ENCODE measurements around the gene BST1.
A peak's percentile ranks its signal among the peaks of the same experiment; 100 is the strongest.

The BST1 gene

GRCh38 chr4:15676039-15676438, 26.8 kb upstream of the BST1 start:
- DNase-seq (ENCODE audit: low spot score), result no peak

DNA sequence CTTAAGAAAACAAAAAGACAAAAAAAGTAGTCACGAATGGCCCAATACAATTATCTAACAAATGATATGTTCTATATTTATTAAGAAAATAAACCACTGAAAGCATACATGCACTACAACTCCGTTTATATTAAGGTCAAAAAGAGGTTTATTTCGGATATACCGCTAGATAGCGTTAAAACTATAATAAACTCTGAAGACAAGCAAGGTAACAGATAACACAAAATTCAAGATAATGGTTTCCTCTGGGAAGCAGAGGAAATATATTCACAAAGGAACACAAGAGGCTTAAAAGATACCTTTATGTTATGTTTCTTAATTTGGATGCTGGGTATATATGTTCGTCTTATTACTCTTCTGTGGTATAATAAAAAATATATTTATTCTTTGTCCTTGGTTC, 26.0 kb upstream of the BST1 start:
- no peak for DNase-seq (ENCODE audit: low spot score)

DNA sequence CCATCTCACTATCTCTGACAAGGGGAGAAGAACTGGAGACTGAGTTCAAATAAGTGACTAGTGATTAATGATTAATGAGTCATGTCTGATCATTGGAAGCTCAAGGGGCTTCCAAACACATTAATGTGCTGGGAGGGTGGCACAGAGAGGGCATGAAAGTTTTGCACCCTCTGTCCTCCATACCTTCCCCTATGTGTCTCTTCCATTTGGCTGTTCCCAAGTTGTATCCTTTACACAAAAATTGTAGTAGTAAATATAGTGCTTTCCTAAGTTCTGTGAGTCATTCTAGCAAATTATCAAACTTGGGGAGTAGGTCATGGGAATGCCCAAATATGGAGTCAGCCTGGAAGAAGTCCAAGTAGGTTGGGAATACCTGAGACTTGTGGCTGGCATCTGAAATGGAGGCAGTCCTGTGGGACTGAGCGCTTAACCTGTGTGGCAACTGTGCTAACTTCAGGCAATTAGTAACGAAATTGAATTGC, 25.3 kb upstream of the BST1 start:
- no peak for DNase-seq (ENCODE audit: low spot score)

- DNase-seq (ENCODE audit: low spot score), result no peak
Observed at GRCh38 chr4:15681067-15681371, 21.8 kb upstream of the BST1 start.

DNA sequence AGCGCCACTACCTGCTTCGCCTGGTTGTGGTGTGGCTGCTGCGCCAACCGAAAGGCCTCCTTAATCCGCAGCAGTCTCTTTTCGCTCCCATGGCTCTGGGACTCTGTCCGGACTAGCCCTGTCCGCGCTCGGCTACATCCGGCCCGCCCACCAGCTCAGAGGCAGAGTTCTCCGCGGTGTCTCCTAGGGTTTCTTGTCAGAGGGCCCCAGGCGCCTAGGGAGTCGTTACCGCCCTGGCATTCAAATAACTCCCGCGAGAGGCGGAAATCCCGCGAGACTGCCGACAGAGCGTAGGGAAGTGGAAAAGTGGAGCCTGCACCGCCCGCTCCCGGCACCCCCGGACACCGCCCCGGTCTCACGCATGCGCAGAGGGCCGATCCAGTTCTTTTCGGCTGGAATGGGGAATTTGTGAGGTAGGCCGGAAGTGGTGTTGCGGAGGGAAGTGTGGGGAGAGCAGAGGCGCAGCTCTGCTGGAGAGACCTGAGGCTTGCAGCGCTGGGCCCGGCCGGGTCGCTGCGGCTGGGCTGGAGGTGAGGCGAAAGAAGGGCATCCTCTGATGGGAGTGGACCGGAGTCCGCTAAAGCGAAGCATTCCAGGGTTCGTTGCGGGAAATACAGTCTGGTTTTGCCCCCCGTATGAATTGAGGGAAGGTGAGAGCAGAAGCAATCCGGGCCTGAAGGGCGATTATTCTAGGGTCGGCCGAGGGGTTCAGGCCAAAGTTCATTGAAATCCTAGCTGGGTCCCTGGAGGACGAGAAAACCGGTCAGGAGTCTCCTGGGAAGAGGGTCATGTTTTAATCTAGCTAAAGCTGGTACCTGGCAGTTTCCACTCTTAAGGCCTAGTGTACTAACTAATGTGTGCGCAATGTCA, 21.3 kb upstream of the BST1 start, which contains the start of gene FAM200B:
TSS of gene FAM200B (plus strand) at position 456 of the 870 bp plus-strand sequence. CDS start 5,151 bp downstream, outside the sequence.
- DNase-seq (ENCODE audit: low spot score), result peak; percentile 97

- peak; percentile 37 for DNase-seq (ENCODE audit: low spot score)
Observed at GRCh38 chr4:15682242-15683142, 20.4 kb upstream of the BST1 start.

GRCh38 chr4:15683143-15683495, 19.7 kb upstream of the BST1 start:
- no peak for DNase-seq (ENCODE audit: low spot score)

GRCh38 chr4:15684498-15684897, 18.4 kb upstream of the BST1 start:
- DNase-seq (ENCODE audit: low spot score), result no peak

GRCh38 chr4:15688051-15688450, 14.8 kb upstream of the BST1 start:
- DNase-seq (ENCODE audit: low spot score), result no peak

DNA sequence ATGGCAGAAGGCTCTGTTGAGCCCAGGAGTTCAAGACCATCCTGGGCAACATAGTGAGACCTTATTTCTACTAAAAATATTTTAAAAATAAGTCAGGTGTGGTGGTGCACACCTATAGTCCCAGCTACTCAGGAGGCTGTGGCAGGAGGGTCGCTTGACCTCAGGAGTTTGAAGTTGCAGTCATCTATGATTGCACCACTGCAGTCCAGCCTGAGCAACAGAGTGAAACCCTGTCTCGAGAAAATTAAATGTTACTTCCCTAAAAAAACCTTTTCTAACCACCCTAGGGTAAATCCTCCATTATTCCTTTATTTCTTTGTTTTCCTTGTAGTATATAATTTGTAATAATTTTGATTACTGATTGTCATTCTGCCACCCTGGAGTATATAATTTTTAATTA, 13.3 kb upstream of the BST1 start:
- DNase-seq (ENCODE audit: low spot score), result no peak

GRCh38 chr4:15690020-15690809, 12.7 kb upstream of the BST1 start:
- no peak for DNase-seq (ENCODE audit: low spot score)

DNA sequence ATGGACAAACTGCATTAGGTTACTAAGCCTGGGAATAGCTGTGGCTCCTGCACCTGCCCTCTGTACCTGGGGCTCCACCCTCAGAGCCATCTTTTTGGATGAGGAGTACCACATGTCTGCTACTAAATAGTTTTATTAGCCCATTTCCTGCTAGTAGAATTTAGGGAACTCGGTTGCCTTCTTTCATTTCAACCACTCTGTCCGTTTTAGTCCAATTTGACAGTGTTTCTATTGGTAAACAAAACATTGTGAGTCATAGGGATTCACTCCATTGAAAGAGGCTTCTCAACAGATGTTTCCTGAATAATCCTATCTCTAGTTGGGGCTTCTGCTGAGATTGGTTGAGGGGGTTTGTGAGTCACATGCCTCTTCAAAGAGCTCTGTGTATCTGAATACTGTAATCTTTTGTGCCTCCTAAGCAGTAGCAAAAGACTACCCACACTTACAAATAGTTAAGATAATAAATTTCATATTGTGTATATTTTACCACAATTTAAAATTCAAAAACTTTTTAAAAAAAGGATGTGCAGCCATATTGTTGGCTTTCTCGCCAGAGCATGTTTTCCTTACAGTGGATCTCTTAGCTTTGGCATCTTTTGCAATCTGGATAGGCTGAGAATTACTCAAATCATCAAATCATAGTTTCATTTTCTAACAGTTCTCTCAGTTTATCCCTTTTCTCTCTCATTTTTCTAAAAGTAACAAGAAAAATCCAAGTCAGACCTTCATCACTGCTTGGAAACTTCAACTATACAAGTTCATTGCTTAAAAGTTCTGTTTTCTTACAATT, 11.3 kb upstream of the BST1 start:
- peak; percentile 67 for DNase-seq (ENCODE audit: low spot score)

- no peak for DNase-seq (ENCODE audit: low spot score)
Observed at GRCh38 chr4:15692602-15693001, 10.3 kb upstream of the BST1 start.

DNA sequence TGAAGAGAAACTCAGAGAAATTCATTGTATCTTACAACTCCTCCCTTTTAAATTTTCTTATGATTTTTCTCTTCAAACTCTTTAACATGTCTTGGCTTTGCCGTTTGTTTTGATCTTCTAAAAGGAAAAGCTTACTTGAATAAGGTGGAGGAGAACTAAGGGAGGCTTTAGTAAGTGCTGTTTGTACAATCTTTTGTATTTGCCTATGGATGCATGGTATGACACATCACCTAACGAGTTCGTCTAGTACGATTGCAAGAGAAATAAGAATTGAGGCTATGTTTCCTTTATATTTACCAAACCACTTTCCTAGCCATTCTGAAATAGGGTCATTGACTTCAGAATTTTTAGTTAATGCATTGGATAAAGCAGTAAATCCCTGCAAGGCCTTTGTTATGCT, 8.4 kb upstream of the BST1 start:
- DNase-seq (ENCODE audit: low spot score), result no peak

DNA sequence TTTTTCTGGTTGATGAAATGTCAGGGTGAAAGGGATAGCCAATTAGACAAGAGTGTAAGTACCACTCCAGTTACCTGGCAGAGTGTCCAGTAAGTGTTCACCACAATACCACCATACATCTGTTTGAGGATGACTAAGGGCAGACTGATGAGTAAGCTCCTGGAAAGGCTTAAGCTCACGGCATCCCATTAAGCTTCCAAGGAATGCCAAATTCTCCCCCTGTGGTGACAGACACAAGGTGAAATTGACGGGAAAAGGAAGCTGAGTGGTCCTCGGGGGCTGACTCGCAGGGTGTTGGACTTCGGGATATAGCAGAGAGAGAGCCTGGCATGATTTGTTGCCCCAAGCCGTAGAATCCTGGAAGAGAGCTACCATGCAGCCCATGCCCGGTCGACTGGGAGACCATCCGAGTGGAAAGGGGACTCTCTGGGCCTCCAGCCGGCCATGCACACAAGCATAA, 7.6 kb upstream of the BST1 start:
- no peak for DNase-seq (ENCODE audit: low spot score)

- DNase-seq (ENCODE audit: low spot score), result no peak
Observed at GRCh38 chr4:15695729-15696128, 7.1 kb upstream of the BST1 start.

DNA sequence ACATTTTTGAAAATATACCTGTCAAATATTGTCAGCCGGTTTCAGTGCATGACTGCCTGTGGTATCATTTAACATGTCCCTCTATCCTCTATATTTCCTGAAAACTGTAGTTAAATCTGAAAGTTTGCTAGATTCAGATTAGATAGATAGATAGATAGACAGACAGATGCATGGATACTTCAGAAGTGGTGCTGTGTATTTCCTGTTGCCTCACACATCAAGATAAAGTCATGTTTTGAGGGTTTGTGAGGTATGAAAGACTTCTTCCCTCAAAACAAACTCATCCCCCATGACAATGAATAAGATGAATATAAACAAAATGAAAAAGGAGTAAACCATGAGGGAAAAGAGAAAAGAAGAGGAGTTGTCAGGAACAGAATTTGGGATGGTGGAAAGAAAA, 6.0 kb upstream of the BST1 start:
- DNase-seq (ENCODE audit: low spot score), result no peak

- no peak for DNase-seq (ENCODE audit: low spot score)
Observed at GRCh38 chr4:15703439-15703838, 574 bp downstream of the BST1 start.

DNA sequence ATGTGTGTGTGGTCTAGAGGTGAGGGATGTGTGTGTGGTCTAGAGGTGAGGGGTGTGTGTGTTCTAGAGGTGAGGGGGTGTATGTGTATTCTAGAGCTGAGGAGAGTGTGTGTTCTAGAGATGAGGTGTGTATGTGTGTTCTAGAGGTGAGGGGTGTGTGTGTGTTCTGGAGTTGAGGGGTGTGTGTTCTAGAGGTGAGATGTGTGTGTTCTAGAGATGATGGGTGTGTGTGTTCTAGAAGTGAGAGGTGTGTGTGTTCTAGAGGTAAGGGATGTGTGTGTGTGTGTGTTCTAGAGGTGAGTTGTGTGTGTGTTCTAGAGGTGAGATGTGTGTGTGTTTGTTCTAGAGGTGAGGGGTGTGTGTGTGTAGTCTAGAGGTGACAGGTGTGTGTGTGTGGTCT, 1.3 kb downstream of the BST1 start:
- no peak for DNase-seq (ENCODE audit: low spot score)

DNA sequence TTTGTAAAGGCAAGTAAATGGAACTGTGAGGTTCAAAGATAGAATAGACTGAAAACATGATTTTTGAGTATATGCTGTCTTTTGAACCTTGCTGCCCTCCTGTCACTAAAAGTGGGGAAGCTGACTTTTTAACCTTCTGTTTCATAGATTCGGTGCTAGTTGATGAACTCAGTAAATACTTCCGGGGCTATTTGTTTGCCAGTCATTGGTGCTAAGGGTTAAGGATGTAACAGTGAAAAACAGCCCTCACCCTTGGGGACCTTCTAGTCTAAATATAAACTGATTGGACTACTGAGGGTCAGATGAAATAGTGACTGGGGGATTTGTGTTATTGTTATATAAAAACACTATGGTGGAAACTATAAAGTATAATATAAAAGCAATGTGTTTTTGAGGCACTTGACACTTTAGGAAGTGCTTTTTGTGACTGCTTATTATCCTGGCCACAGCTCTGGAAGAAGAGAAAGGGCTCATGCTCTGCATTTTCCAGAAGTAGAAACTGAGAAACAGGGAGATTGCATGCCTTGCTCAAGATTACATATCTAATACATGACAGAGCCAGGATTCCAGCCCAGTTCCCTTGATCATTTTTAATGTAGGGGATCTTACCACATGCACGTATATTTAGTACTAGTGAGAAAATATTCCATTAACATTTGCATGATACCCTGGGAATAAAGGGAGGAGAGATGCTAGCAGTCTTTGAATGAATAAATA, 3.9 kb downstream of the BST1 start:
- DNase-seq (ENCODE audit: low spot score), result no peak

DNA sequence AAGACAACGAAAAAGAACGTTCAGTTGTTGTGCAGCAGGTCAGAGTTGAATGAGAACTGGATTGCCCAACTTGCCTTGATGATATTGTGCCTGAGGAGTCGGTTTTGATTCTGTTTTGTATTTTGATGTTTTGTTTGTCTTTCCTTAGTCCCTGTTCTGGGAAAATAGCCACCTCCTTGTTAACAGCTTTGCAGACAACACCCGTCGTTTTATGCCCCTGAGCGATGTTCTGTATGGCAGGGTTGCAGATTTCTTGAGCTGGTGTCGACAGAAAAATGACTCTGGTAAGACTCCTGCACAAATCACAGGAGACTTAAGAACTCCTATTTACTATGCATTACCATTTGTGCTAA, 4.5 kb downstream of the BST1 start:
- DNase-seq (ENCODE audit: low spot score), result no peak

Data from pons (tissue), 1 donor.